ENCODE data around the gene TSEN15.

Gene TSEN15

GRCh38 chr1:184051485-184052193 lies at the start of gene TSEN15:
TSS of gene TSEN15 (plus strand) at chr1:184051730. CDS start at chr1:184051756, 26 bp downstream.
- peak; percentile 9 for DNase-seq

GRCh38 chr1:184002071-184002470 lies 49.5 kb upstream of the TSEN15 start:
- no peak for DNase-seq

GRCh38 chr1:184004935-184005334 lies 46.6 kb upstream of the TSEN15 start:
- no peak for DNase-seq

- no peak for DNase-seq
Observed at GRCh38 chr1:184005506-184005905, 46.0 kb upstream of the TSEN15 start.

- DNase-seq = no peak
Observed at GRCh38 chr1:184010788-184011187, 40.7 kb upstream of the TSEN15 start.

GRCh38 chr1:184012187-184012586 lies 39.3 kb upstream of the TSEN15 start:
- no peak for DNase-seq

GRCh38 chr1:184014271-184014670 lies 37.3 kb upstream of the TSEN15 start:
- DNase-seq = no peak

- no peak for DNase-seq
Observed at GRCh38 chr1:184016169-184016568, 35.4 kb upstream of the TSEN15 start.

- DNase-seq = no peak
Observed at GRCh38 chr1:184017306-184017705, 34.2 kb upstream of the TSEN15 start.

- no peak for DNase-seq
Observed at GRCh38 chr1:184018622-184019021, 32.9 kb upstream of the TSEN15 start.

GRCh38 chr1:184019069-184019468 lies 32.5 kb upstream of the TSEN15 start:
- DNase-seq = no peak

- no peak for DNase-seq
Observed at GRCh38 chr1:184019506-184019905, 32.0 kb upstream of the TSEN15 start.

GRCh38 chr1:184020328-184020727 lies 31.2 kb upstream of the TSEN15 start:
- DNase-seq = no peak

- DNase-seq = no peak
Observed at GRCh38 chr1:184020855-184021254, 30.7 kb upstream of the TSEN15 start.

- DNase-seq = no peak
Observed at GRCh38 chr1:184021728-184022127, 29.8 kb upstream of the TSEN15 start.

GRCh38 chr1:184022668-184023067 lies 28.9 kb upstream of the TSEN15 start:
- no peak for DNase-seq

- DNase-seq = no peak
Observed at GRCh38 chr1:184023171-184023570, 28.4 kb upstream of the TSEN15 start.

- peak; percentile 79 for DNase-seq
Observed at GRCh38 chr1:184025242-184025675, 26.3 kb upstream of the TSEN15 start.

- no peak for DNase-seq
Observed at GRCh38 chr1:184027826-184028695, 23.5 kb upstream of the TSEN15 start.

- no peak for DNase-seq
Observed at GRCh38 chr1:184028854-184029623, 22.5 kb upstream of the TSEN15 start.

GRCh38 chr1:184030433-184031091 lies 21.0 kb upstream of the TSEN15 start:
- no peak for DNase-seq

GRCh38 chr1:184031092-184031408 lies 20.5 kb upstream of the TSEN15 start:
- no peak for DNase-seq

Data from NCI-H2029 (cell line).